GM12878 (cell line): ENCODE results near the gene LIN52. TPM values are rescaled to one million over a fixed set of nuclear protein-coding genes. Genes with fewer than 3 reads are reported as not detected.

Experiments used
- ATAC-seq: fragments of 200-7000 bp; cut with Tn5 transposase; 3 replicates; pipeline ENCODE4 v1.9.1; 2020; ENCODE audit warnings: mild to moderate bottlenecking, moderate library complexity
- BruUV-seq: library from RNA; stranded (reverse); fragments of 400-500 nt; replicated peaks from 2 replicates; lab custom pipeline; 2021; lab: Mats Ljungman, UMichigan
- CTCF ChIA-PET: fragments of 300-600 bp; sonication (Branson Sonifier 250); formaldehyde crosslinking; extraction: SDS; loops from one replicate; lab custom pipeline; 2021; ENCODE audit warnings: inconsistent platforms; lab: Yijun Ruan, JAX
- POLR2A ChIA-PET: fragments of 350-600 bp; formaldehyde crosslinking; extraction: SDS; loops from one replicate; lab custom pipeline; 2021; ENCODE audit warnings: inconsistent platforms; lab: Charles Lee
- RAD21 ChIA-PET: fragments of 300-600 bp; sonication (Branson Sonifier 250); formaldehyde crosslinking; loops from one replicate; lab custom pipeline; 2023; ENCODE audit warnings: antibody characterized with exemption; ENCODE audit not compliant: unreplicated experiment; lab: Charles Lee
- SMC1A ChIA-PET: fragments of 300-600 bp; sonication (Branson Sonifier 250); formaldehyde crosslinking; loops from one replicate; lab custom pipeline; 2023; ENCODE audit not compliant: unreplicated experiment, uncharacterized antibody; lab: Charles Lee
- DNase-seq: peaks from one replicate; pipeline ENCODE4 v3.0.0-alpha.2; 2011; ENCODE audit warnings: low read depth, low spot score
- FAIRE-seq: peaks from 3 replicates; lab custom pipeline; 2011; peaks lifted over from hg19 to GRCh38; lab: Jason Lieb, UNC
- H2AFZ ChIP-seq: 2 replicates; pipeline ENCODE4 v1.6.0; 2011; ENCODE audit warnings: low read depth, low read length, control low read depth; ENCODE audit not compliant: control insufficient read depth
- H3K27ac ChIP-seq: 2 replicates; pipeline ENCODE4 v1.5.1; 2011; ENCODE audit warnings: control low read depth; ENCODE audit not compliant: control insufficient read depth, insufficient read depth
- H3K27me3 ChIP-seq, 2 experiments: replicated peaks in 1 of 2; 2 replicates each; pipeline versions ENCODE4 v1.6.0 to v1.6.1; 2011; ENCODE audit warnings: low read length in 1 of 2; ENCODE audit not compliant: control insufficient read depth in 2 of 2, insufficient read depth in 2 of 2
- H3K36me3 ChIP-seq, 2 experiments: 2 replicates each; pipeline ENCODE4 v1.5.1; 2011; ENCODE audit warnings: low read length in 1 of 2; ENCODE audit not compliant: control insufficient read depth in 2 of 2, insufficient read depth in 2 of 2
- H3K4me1 ChIP-seq: 2 replicates; pipeline ENCODE4 v1.6.1; 2011; ENCODE audit warnings: mild to moderate bottlenecking, low read length, moderate library complexity, mixed read lengths; ENCODE audit not compliant: control insufficient read depth, insufficient read depth
- H3K4me2 ChIP-seq: 2 replicates; pipeline ENCODE4 v1.6.0; 2011; ENCODE audit warnings: control low read depth; ENCODE audit not compliant: control insufficient read depth, insufficient read depth
- H3K4me3 ChIP-seq: fragments of 200-600 bp; sonication (generic); 2 replicates; pipeline ENCODE4 v1.5.1; 2016
- H3K79me2 ChIP-seq: 2 replicates; pipeline ENCODE4 v1.6.0; 2011; ENCODE audit warnings: low read length; ENCODE audit not compliant: control insufficient read depth, insufficient read depth
- H3K9ac ChIP-seq: 2 replicates; pipeline ENCODE4 v1.8.0; 2011; ENCODE audit warnings: low read length, control low read depth, mixed read lengths; ENCODE audit not compliant: control insufficient read depth, insufficient read depth
- H3K9me3 ChIP-seq: replicated peaks from 3 replicates; pipeline ENCODE4 v1.5.1; 2011; ENCODE audit warnings: mild to moderate bottlenecking, low read length; ENCODE audit not compliant: control insufficient read depth, insufficient read depth
- H4K20me1 ChIP-seq: 2 replicates; pipeline ENCODE4 v1.6.0; 2011; ENCODE audit not compliant: control insufficient read depth, insufficient read depth
- CREM ChIP-seq: IDR thresholded peaks from 2 replicates; pipeline ENCODE4 v1.6.1; 2014; ENCODE audit warnings: antibody characterized with exemption, low read depth
- GATAD2B ChIP-seq: fragments of 450-650 bp; conservative IDR thresholded peaks from 2 replicates; pipeline ENCODE4 v1.6.1; 2017; ENCODE audit warnings: low read depth, mild to moderate bottlenecking, moderate library complexity
- SMAD1 ChIP-seq: fragments of 450-650 bp; IDR thresholded peaks from 2 replicates; pipeline ENCODE4 v1.6.1; 2018; ENCODE audit warnings: mild to moderate bottlenecking, low read depth; ENCODE audit not compliant: partially characterized antibody
- SMAD5 ChIP-seq: IDR thresholded peaks from 2 replicates; pipeline ENCODE4 v1.6.1; 2016; ENCODE audit warnings: antibody characterized with exemption, low read depth
- SRF ChIP-seq, 2 experiments: IDR thresholded peaks; 2 replicates each; pipeline ENCODE4 v1.6.1; 2011; ENCODE audit warnings: low read depth in 2 of 2, low read length in 2 of 2, mild to moderate bottlenecking in 1 of 2, moderate library complexity in 1 of 2
- TCF3 ChIP-seq: IDR thresholded peaks from 2 replicates; pipeline ENCODE4 v1.6.1; 2012; ENCODE audit warnings: low read depth, mild to moderate bottlenecking, low read length, borderline replicate concordance; ENCODE audit not compliant: insufficient read depth
- ZNF217 ChIP-seq: fragments of 450-650 bp; IDR thresholded peaks from 2 replicates; pipeline ENCODE4 v1.6.1; 2017; ENCODE audit warnings: antibody characterized with exemption, mild to moderate bottlenecking
- WGBS: methylation state at CpG from one replicate; pipeline ENCODE4 v1.1.6; 2016; ENCODE audit warnings: low lambda C conversion rate; ENCODE audit not compliant: insufficient replicate concordance, insufficient coverage; ENCODE audit errors: missing lambda C conversion rate; 5-methylcytosine and 5-hydroxymethylcytosine counted together
- in situ Hi-C: fragments of 300-500 bp; cut with MboI; formaldehyde crosslinking; loops from 9 replicates; pipeline ENCODE4 v1.14.3; 2018; ENCODE audit warnings: mixed read lengths
- intact Hi-C: fragments of 100-400 bp; cut with micrococcal nuclease; formaldehyde crosslinking; loops from one replicate; pipeline ENCODE4 v1.14.2; 2022; ENCODE audit not compliant: unreplicated experiment
- polyA plus RNA-seq, 11 experiments: library from polyadenylated mRNA; depleted of rRNA in 4 of 11; unstranded in 6 of 11; stranded (reverse) in 5 of 11; fragments of >200 nt; fragmentation: Nextera tagmentation in 4 of 11; fragmentation: Illumina TruSeq in 1 of 11; extraction: Ambion mirVana in 4 of 11; extraction: Trizol in 1 of 11; gene quantifications; 1 replicate in 1 of 11; 2 replicates in 10 of 11; pipeline versions ENCODE4 v1.2.1 to v1.2.3, GENCODE V29; 2011 to 2016; ENCODE audit warnings: inconsistent platforms in 2 of 11, missing spikeins in 2 of 11, low read depth in 1 of 11
- total RNA-seq, 4 experiments: library from RNA; depleted of rRNA in 3 of 4; stranded (reverse); fragments of >200 nt in 3 of 4; fragmentation: Illumina TruSeq in 1 of 4; extraction: Trizol in 1 of 4; gene quantifications; 2 replicates each; pipeline versions ENCODE4 v1.2.1 to v1.2.3, GENCODE V29; 2013 to 2021
- TF ChIP-seq, protein P1 (sequence below): IDR thresholded peaks from 2 replicates; pipeline ENCODE4 v1.6.1; 2012; ENCODE audit warnings: mild to moderate bottlenecking, low read depth, low read length
- TF ChIP-seq, protein P2 (sequence below): fragments of 450-650 bp; conservative IDR thresholded peaks from 2 replicates; pipeline ENCODE4 v1.6.1; 2017; ENCODE audit warnings: mild to moderate bottlenecking, moderate library complexity
- TF ChIP-seq, protein P3 (sequence below): IDR thresholded peaks from 2 replicates; pipeline ENCODE4 v1.6.1; 2012; ENCODE audit warnings: low read length, inconsistent platforms
- TF ChIP-seq, protein P4 (sequence below): IDR thresholded peaks from 2 replicates; pipeline ENCODE4 v1.6.1; 2012; ENCODE audit warnings: low read depth, low read length, improper control_type of control experiment
- TF ChIP-seq, protein P5 (sequence below): fragments of 450-650 bp; IDR thresholded peaks from 2 replicates; pipeline ENCODE4 v1.6.1; 2017; ENCODE audit warnings: mild to moderate bottlenecking, low read depth, inconsistent platforms; ENCODE audit not compliant: poor library complexity, severe bottlenecking

The LIN52 gene
- total and polyA plus RNA-seq, 10 of the 15 experiments (the other 5 are each of a cell fraction or from before 2014, with no cell fraction given), result 13.3 to 30.9 (median 19.9) TPM

DNA sequence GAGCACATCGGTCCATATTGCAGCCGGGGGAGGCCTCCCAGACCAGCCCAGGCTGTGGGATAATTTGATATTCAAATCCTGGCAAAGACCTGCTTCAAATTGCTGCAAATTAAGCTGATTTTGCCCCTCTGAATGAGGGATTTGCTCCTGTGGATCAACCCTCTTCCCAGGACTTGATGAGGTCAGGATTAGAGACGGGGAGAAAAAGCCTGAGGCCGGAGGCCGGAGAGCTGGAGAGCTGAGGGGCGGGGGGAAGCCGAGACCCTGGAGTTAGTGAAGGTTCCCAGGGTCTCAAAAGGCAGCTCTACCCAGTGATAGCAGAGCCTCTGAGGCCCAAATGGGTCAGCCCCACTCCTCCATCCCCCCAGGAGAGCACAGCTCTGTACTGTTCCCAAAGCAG, 137.0 kb downstream of the LIN52 start:
- no peak for DNase-seq
- ChIA-PET CTCF (interaction anchor here (1.4 to 3.3 kb wide), 2 partner anchors 24 to 30 kb away, joined by 4 to 10 read pairs; no protein-coding TSS in a partner anchor), POLR2A (no interaction called here)
- no peak for FAIRE-seq
- BruUV-seq, result no TSS peak
- TF ChIP-seq SRF (IDR thresholded peaks at IDR 0.05; ENCODE audit: low read depth in 2 of 2, low read length in 2 of 2), result no peak
- no peak for TF ChIP-seq CREM
- TF ChIP-seq ZNF217, result no peak
- TF ChIP-seq TCF3, result no peak
- no peak for TF ChIP-seq SMAD1
- TF ChIP-seq, protein P1, sequence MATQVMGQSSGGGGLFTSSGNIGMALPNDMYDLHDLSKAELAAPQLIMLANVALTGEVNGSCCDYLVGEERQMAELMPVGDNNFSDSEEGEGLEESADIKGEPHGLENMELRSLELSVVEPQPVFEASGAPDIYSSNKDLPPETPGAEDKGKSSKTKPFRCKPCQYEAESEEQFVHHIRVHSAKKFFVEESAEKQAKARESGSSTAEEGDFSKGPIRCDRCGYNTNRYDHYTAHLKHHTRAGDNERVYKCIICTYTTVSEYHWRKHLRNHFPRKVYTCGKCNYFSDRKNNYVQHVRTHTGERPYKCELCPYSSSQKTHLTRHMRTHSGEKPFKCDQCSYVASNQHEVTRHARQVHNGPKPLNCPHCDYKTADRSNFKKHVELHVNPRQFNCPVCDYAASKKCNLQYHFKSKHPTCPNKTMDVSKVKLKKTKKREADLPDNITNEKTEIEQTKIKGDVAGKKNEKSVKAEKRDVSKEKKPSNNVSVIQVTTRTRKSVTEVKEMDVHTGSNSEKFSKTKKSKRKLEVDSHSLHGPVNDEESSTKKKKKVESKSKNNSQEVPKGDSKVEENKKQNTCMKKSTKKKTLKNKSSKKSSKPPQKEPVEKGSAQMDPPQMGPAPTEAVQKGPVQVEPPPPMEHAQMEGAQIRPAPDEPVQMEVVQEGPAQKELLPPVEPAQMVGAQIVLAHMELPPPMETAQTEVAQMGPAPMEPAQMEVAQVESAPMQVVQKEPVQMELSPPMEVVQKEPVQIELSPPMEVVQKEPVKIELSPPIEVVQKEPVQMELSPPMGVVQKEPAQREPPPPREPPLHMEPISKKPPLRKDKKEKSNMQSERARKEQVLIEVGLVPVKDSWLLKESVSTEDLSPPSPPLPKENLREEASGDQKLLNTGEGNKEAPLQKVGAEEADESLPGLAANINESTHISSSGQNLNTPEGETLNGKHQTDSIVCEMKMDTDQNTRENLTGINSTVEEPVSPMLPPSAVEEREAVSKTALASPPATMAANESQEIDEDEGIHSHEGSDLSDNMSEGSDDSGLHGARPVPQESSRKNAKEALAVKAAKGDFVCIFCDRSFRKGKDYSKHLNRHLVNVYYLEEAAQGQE, result no peak
- no peak for TF ChIP-seq SMAD5
- TF ChIP-seq, protein P2, sequence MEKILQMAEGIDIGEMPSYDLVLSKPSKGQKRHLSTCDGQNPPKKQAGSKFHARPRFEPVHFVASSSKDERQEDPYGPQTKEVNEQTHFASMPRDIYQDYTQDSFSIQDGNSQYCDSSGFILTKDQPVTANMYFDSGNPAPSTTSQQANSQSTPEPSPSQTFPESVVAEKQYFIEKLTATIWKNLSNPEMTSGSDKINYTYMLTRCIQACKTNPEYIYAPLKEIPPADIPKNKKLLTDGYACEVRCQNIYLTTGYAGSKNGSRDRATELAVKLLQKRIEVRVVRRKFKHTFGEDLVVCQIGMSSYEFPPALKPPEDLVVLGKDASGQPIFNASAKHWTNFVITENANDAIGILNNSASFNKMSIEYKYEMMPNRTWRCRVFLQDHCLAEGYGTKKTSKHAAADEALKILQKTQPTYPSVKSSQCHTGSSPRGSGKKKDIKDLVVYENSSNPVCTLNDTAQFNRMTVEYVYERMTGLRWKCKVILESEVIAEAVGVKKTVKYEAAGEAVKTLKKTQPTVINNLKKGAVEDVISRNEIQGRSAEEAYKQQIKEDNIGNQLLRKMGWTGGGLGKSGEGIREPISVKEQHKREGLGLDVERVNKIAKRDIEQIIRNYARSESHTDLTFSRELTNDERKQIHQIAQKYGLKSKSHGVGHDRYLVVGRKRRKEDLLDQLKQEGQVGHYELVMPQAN, result no peak
- TF ChIP-seq GATAD2B, result no peak
- TF ChIP-seq, protein P3, sequence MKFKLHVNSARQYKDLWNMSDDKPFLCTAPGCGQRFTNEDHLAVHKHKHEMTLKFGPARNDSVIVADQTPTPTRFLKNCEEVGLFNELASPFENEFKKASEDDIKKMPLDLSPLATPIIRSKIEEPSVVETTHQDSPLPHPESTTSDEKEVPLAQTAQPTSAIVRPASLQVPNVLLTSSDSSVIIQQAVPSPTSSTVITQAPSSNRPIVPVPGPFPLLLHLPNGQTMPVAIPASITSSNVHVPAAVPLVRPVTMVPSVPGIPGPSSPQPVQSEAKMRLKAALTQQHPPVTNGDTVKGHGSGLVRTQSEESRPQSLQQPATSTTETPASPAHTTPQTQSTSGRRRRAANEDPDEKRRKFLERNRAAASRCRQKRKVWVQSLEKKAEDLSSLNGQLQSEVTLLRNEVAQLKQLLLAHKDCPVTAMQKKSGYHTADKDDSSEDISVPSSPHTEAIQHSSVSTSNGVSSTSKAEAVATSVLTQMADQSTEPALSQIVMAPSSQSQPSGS, result no peak
- TF ChIP-seq, protein P4, sequence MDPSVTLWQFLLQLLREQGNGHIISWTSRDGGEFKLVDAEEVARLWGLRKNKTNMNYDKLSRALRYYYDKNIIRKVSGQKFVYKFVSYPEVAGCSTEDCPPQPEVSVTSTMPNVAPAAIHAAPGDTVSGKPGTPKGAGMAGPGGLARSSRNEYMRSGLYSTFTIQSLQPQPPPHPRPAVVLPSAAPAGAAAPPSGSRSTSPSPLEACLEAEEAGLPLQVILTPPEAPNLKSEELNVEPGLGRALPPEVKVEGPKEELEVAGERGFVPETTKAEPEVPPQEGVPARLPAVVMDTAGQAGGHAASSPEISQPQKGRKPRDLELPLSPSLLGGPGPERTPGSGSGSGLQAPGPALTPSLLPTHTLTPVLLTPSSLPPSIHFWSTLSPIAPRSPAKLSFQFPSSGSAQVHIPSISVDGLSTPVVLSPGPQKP, result no peak
- TF ChIP-seq, protein P5, sequence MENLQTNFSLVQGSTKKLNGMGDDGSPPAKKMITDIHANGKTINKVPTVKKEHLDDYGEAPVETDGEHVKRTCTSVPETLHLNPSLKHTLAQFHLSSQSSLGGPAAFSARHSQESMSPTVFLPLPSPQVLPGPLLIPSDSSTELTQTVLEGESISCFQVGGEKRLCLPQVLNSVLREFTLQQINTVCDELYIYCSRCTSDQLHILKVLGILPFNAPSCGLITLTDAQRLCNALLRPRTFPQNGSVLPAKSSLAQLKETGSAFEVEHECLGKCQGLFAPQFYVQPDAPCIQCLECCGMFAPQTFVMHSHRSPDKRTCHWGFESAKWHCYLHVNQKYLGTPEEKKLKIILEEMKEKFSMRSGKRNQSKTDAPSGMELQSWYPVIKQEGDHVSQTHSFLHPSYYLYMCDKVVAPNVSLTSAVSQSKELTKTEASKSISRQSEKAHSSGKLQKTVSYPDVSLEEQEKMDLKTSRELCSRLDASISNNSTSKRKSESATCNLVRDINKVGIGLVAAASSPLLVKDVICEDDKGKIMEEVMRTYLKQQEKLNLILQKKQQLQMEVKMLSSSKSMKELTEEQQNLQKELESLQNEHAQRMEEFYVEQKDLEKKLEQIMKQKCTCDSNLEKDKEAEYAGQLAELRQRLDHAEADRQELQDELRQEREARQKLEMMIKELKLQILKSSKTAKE, result no peak
- TF ChIP-seq, all 136 proteins: peak for 0
- 32% methylated on average over 7 of the region's 7 CpGs for WGBS
- ATAC-seq, result no peak
- no peak overlapping the region for H3K4me3 ChIP-seq
- H3K9ac ChIP-seq, result no peak overlapping the region
- H3K36me3 ChIP-seq, result no peaks in the 10 kb centered on the region
- RAD21 ChIA-PET, result no interaction called here
- intact Hi-C loops (no loop called here), in situ Hi-C loops (no loop called here)
- H3K79me2 ChIP-seq, result no peaks in the 10 kb centered on the region
- H3K4me2 ChIP-seq, result no peak overlapping the region
- H4K20me1 ChIP-seq, result no peaks in the 10 kb centered on the region
- H3K27ac ChIP-seq, result no peak overlapping the region
- no peaks in the 10 kb centered on the region for H3K4me1 ChIP-seq
- no peaks in the 10 kb centered on the region for H3K9me3 ChIP-seq
- H2AFZ ChIP-seq, result no peak overlapping the region
- no peaks in the 10 kb centered on the region; a peak in 2 of 4 replicates for H3K27me3 ChIP-seq
- SMC1A ChIA-PET, result interaction anchor here (0.8 to 1.0 kb wide), 2 partner anchors 15 to 32 kb away, joined by 3 read pairs; no protein-coding TSS in a partner anchor
